ENCODE data around the gene VGLL4. TPM values are rescaled to one million over a fixed set of nuclear protein-coding genes. Genes with fewer than 3 reads are reported as not detected.
A peak's percentile ranks its signal among the peaks of the same experiment; 100 is the strongest.

Gene VGLL4
- total RNA-seq, 2 donors from 2014 or later = 57.7 to 63.7 TPM

DNA sequence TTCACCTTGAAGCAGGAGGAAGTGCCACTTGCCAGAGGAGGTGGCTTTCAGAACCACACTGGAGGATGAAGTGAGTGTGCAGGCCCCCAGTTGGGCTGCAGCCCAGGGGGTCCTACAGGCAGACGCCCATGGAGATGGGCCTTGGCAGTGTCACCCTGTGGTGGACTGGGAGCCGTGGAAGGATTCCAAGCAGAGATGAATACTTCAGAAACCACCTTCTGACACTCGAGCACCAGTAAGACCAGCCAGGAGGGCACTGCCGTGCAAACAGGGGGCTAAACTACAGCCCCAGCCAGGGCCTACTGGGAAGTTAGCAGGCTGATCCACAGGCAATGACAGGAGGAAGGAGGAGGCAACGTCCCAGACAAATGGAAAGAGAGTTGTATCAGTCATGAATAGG is 55.4 kb downstream of the VGLL4 start:
- Histone ChIP-seq H3K9me3 (no peaks in the 10 kb centered on the region), H3K9ac (ENCODE audit: low read depth in 2 of 2, low read length in 2 of 2) (no peak overlapping the region), H3K27ac (no peak overlapping the region), H3K4me3 (no peak overlapping the region), H3K4me1 (peaks cover 3% of the 10 kb centered on the region), H3K27me3 (no peaks in the 10 kb centered on the region), H3K36me3 (no peaks in the 10 kb centered on the region)
- no peak for DNase-seq
- TF ChIP-seq, protein P1, sequence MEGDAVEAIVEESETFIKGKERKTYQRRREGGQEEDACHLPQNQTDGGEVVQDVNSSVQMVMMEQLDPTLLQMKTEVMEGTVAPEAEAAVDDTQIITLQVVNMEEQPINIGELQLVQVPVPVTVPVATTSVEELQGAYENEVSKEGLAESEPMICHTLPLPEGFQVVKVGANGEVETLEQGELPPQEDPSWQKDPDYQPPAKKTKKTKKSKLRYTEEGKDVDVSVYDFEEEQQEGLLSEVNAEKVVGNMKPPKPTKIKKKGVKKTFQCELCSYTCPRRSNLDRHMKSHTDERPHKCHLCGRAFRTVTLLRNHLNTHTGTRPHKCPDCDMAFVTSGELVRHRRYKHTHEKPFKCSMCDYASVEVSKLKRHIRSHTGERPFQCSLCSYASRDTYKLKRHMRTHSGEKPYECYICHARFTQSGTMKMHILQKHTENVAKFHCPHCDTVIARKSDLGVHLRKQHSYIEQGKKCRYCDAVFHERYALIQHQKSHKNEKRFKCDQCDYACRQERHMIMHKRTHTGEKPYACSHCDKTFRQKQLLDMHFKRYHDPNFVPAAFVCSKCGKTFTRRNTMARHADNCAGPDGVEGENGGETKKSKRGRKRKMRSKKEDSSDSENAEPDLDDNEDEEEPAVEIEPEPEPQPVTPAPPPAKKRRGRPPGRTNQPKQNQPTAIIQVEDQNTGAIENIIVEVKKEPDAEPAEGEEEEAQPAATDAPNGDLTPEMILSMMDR (IDR thresholded peaks at IDR 0.05) = no peak
- intact Hi-C loops (cut with DNase I) = no loop called here

DNA sequence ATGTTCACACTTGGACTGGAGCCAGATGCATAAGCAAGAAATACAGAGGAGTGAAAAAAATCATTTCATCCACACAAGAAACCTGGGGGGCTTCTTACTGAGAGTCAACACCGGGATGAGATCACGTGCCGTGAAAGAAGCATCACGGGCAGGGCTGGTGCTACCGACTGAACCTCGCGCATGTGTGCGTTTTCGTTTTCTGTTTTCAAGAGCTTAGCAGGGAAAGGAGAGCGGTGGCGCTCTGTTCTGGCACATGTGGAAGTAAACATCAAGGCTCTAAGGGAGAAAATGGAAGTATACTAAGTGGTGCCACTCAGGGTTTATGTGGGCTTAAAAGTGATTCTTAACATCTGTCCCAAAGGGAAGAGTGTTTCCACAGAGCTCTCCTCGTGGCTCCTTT is 55.9 kb downstream of the VGLL4 start:
- Histone ChIP-seq H3K4me3 (no peak overlapping the region), H3K9me3 (no peaks in the 10 kb centered on the region), H3K4me1 (peaks cover 3% of the 10 kb centered on the region), H3K9ac (ENCODE audit: low read depth in 2 of 2, low read length in 2 of 2) (no peak overlapping the region), H3K27ac (no peak overlapping the region), H3K27me3 (no peaks in the 10 kb centered on the region), H3K36me3 (no peaks in the 10 kb centered on the region)
- intact Hi-C loops (cut with DNase I) = no loop called here
- no peak for DNase-seq
- TF ChIP-seq, protein P1 (IDR thresholded peaks at IDR 0.05) = no peak

DNA sequence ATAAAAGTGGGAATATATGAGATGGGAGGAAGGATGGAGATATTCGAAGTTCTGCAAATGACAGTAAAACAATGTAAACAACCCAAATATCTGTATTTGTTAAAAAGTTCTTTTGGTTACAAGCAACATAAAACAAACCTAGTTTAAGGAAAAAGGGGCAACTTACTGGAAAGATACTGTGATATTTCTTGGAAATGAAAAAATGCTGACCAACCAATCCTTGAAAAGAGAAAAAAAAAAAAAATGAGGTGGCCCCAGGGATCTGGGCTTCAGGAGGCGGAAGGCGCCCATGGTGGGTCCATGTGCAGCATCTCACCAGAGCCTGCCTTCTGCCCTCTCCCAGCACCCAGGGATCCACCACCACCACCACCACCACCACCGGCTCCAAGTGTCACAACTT is 59.1 kb downstream of the VGLL4 start:
- intact Hi-C loops (cut with DNase I) = no loop called here
- Histone ChIP-seq H3K4me3 (no peak overlapping the region), H3K36me3 (no peaks in the 10 kb centered on the region), H3K9me3 (no peaks in the 10 kb centered on the region), H3K27me3 (no peaks in the 10 kb centered on the region), H3K9ac (ENCODE audit: low read depth in 2 of 2, low read length in 2 of 2) (no peak overlapping the region), H3K4me1 (peaks cover 9% of the 10 kb centered on the region), H3K27ac (no peak overlapping the region)
- no peak for DNase-seq
- TF ChIP-seq, protein P1 (IDR thresholded peaks at IDR 0.05) = no peak

DNA sequence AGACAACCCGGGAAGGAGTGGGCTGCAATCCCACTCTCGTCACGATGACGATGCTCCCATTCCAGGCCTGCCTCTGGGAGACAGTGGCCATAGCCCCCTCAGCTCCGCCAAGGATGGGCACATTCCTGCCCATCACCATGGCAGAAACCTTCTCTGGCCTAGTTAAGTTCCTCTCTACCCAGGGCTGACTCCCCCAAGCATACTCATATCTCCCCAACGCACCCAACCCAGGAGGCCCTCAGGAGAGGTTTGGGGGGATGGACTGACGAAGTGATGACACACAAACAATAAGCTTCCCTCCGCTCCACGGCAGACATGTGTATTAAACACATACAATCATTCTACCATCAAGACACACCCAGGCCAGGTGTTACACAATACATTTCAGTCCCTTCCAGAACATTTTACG is 60.1 kb downstream of the VGLL4 start:
- DNase-seq = no peak
- intact Hi-C loops (cut with DNase I) = no loop called here
- Histone ChIP-seq H3K9ac (ENCODE audit: low read depth in 2 of 2, low read length in 2 of 2) (no peak overlapping the region), H3K27me3 (no peaks in the 10 kb centered on the region), H3K27ac (no peak overlapping the region), H3K4me3 (no peak overlapping the region), H3K4me1 (peaks cover 6% of the 10 kb centered on the region), H3K36me3 (no peaks in the 10 kb centered on the region), H3K9me3 (no peaks in the 10 kb centered on the region)
- TF ChIP-seq, protein P1 (IDR thresholded peaks at IDR 0.05) = no peak

DNA sequence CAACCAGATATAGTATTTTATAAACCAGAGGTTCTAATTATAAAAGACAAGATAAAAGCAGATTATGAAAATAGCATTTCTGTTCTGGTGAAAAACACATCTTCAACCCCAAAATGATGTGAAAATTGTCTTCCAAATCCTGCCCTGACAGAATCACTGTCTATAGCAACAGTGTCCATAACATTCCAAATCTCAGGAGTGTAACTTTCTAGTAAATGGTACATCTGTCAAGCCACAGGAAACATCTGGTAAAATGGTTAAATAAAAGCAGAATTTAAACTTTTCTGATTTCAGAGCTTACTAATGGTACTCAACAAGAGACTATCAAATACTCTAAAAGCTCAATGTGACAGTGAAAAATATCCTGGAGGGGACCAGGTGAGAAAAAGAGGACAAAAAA is 60.5 kb downstream of the VGLL4 start:
- Histone ChIP-seq H3K4me3 (no peak overlapping the region), H3K9ac (ENCODE audit: low read depth in 2 of 2, low read length in 2 of 2) (no peak overlapping the region), H3K27ac (peak overlapping the region; percentile 14), H3K27me3 (no peaks in the 10 kb centered on the region), H3K36me3 (no peaks in the 10 kb centered on the region), H3K4me1 (peaks cover 6% of the 10 kb centered on the region), H3K9me3 (no peaks in the 10 kb centered on the region)
- intact Hi-C loops (cut with DNase I) = no loop called here
- DNase-seq = no peak
- TF ChIP-seq, protein P1 (IDR thresholded peaks at IDR 0.05) = no peak
